Subcutaneous adipose tissue (tissue), 4 donors: ENCODE results near the gene INTS13. TPM values are rescaled to one million over a fixed set of nuclear protein-coding genes. Genes with fewer than 3 reads are reported as not detected.

ENCODE experiments used
- CTCF ChIP-seq: fragments of 450-650 bp; IDR thresholded peaks from one replicate; pipeline ENCODE4 v1.5.1; 2016; ENCODE audit warnings: low read depth, mild to moderate bottlenecking, control low read depth, antibody characterized with exemption, moderate library complexity
- total RNA-seq, 4 donors: library from RNA; depleted of rRNA; stranded (reverse); fragments of >200 nt; gene quantifications; one replicate each; pipeline ENCODE4 v1.1.0, GENCODE V29; 2016

Gene INTS13
- total RNA-seq, 4 donors from 2014 or later, result 12.6 to 40.3 (median 20.8) TPM

- no peak for TF ChIP-seq CTCF
Measured at GRCh38 chr12:26906024-26906423, 31.8 kb downstream of the INTS13 start.

- TF ChIP-seq CTCF, result no peak
Measured at GRCh38 chr12:26896913-26897312, 40.9 kb downstream of the INTS13 start.

GRCh38 chr12:26895672-26896071 lies 42.1 kb downstream of the INTS13 start:
- no peak for TF ChIP-seq CTCF

GRCh38 chr12:26891704-26892103 lies 46.1 kb downstream of the INTS13 start:
- TF ChIP-seq CTCF, result no peak

GRCh38 chr12:26890784-26891183 lies 47.0 kb downstream of the INTS13 start:
- no peak for TF ChIP-seq CTCF

- no peak for TF ChIP-seq CTCF
Measured at GRCh38 chr12:26884765-26885576, 52.8 kb downstream of the INTS13 start.

GRCh38 chr12:26880625-26881024 lies 57.2 kb downstream of the INTS13 start:
- TF ChIP-seq CTCF, result no peak
